Endothelial cell of hepatic sinusoid (primary cell): ENCODE data around the gene TRIM71.
"Not testable (repeated sequence)": the region's sequence is repeated elsewhere in the genome, so short reads cannot be mapped to it uniquely, and the experiment has no call there.

Experiments used
- in situ Hi-C: cut with HindIII; loops from 2 replicates; pipeline ENCODE4 v1.10.0; 2017; ENCODE audit warnings: low sequenced_read_pairs

Gene TRIM71

DNA sequence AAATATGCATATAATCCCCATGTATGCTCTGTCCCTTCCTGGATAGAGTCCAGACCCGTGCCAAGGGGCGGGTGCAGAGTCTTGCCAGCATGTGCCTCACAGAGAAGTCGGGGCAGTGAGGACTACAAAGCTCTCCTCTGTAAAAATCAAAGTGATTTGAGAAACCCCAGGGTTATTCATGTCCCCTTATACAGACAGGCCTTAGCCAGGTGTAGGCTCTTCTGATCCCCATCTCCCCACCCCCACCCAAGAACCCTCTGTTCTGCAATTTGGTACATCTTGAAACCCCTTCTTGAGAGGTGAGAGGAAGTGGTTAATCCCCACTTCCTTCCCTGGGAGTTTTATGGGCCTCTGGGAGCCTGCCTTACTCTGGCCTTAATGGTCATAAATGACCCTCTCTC is 24.7 kb downstream of the TRIM71 start:
- in situ Hi-C loops, result no loop called here

DNA sequence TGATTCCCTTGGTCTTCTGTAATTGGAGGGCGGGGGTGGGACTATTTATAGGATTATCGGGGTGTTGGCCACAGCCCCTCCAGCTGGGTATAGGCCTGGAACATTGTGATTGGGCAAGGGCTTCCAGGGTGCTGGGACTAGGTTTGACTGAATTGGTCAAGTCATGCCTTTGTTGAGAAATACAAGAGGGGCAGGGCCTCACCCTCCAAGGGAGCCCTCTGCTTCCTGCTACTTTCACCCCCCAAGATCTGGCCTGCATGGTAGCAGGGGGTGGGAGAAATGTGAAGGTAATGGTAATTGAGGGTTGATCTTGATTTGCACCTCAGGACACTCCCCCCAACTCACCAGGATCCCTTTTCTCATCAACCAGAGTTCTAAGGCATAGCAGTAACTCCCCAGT is 25.2 kb downstream of the TRIM71 start:
- in situ Hi-C loops, result no loop called here

DNA sequence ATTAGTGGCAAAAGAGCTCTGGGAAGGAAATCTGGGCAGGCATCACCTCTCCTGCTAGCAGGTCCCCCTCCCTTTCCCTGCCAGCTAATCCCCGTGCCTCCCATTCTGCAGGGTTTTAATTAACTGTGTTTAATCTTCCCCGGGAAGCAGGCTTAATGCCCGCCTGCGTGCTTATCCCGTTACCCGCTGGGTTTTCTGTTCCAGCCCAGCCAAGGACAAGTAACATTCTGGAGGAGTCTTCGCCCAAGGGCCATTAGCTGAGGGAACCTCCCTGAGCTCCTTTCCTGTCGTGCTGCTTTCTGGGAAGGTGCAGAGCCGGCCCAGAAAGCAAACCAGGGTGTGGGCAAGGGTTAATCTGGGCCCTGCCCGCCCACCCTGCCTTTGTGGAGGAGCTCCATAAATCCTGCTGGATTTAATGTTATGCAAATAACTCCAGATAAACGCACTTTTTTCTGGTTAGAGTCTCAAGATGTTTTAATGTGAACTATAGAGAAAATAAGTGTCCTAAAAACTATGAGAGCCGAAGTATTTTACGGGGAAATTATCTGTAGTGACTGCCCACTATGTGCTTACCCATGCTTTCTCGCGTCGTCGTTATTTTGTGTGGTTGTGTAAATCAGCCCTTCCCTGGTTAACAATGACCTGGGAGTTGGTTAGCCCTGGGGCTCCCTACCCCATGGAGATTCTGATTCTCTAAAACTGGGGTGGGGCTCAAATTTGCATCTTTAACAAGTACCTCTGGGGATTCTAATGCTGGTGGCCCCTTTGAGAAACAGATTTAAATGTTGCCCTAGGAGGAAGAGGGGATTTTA is 25.9 kb downstream of the TRIM71 start:
- in situ Hi-C loops, result no loop called here

DNA sequence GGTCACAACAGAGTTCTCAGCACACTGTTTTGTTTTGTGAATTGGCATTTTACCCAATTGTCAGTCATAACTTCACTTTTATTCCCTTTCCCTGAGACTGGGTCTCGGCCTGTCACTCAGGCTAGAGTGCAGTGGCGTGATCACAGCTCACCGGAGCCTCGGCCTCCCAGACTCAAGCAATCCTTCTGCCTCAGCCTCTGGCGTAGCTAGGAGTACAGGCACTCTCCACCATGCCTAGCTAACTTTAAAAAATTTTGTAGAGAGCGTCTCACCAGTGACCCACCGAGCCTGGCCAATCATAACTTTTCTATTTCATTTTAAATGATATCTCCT is 26.5 kb downstream of the TRIM71 start:
- in situ Hi-C loops, result no loop called here

- in situ Hi-C loops, result no loop called here
These were observed 27.1 kb downstream of the TRIM71 start for GRCh38 chr3:32844914-32845313.

DNA sequence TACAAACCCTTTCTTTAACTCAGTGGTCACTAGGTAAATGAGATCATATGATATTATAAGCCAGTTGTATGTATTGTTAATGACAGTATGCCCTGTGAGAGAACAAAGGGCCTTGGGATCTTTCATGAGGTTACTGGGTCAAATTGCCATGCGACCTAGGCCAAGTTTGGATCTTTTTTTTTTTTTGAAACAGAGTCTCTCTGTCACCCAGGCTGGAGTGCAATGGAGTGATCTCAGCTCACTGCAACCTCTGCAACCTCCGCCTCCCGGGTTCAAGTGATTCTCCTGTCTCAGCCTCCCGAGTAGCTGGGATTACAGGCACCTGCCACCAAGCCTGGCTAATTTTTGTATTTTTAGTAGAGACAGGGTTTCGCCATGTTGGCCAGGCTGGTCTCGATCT is 27.7 kb downstream of the TRIM71 start:
- in situ Hi-C loops, result not testable (repeated sequence)

- in situ Hi-C loops, result not testable (repeated sequence)
These were observed 29.2 kb downstream of the TRIM71 start for GRCh38 chr3:32847045-32847444.

- in situ Hi-C loops, result no loop called here
These were observed 29.7 kb downstream of the TRIM71 start for GRCh38 chr3:32847528-32847927.

DNA sequence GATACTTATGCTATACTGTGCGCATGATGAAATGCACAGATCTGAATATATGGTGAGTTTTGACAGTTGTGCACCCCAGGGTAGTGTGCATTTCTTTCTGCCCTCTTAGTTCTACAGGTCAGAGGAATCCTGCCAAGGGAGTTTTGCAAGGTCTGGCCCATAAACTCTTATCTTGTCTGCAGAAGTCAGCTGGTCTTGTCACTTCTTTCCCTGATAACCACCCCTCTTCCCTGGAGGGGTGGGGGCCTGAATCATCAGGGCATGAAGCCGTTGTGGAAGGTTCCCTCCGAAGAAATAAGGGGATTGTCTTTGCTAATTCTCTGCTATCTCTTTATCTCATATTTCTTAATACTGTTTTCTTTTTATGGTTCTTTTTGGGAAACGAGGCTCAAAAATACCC is 30.4 kb downstream of the TRIM71 start:
- in situ Hi-C loops, result no loop called here

GRCh38 chr3:32849046-32849445 is 31.2 kb downstream of the TRIM71 start:
- in situ Hi-C loops, result no loop called here

- in situ Hi-C loops, result no loop called here
These were observed 32.4 kb downstream of the TRIM71 start for GRCh38 chr3:32850226-32850625.

DNA sequence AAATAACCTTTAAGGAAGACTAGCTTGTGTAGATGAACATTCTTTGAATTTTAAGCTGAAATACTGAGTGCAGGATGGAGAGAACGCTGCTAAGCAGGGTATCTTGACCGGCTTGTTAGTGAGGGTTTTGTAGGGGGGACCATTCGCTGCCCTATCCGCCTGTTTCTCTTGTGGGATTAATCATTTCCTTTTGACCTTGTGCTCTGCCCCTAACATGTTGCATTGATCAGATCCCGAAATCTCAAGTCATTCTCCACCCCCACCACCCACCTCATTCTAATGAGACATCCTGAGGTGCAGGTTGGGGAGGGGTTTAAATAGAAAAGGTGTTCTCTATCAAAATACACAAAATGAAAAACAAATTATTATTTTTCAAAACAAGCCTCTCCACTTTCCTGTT is 32.8 kb downstream of the TRIM71 start:
- in situ Hi-C loops, result no loop called here

DNA sequence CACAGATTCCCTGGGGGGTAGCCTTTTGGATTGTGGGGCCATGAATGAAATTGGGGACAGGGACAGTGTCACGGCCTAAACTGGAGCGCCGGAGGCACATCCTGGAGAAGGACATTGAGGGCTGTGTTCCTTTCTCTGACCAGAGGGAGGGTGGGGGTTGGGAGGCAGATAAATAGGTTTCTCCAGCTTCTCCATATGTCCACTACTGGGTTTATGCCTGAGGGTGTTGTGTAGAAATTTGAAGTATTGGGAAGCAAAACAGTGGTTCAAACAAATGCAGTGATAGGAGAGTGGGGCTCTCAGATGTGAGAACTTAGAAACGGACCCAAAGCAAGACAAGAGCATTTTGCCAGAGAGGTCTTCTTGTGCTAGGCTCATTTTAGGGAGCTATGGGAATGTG is 34.3 kb downstream of the TRIM71 start:
- in situ Hi-C loops, result no loop called here

- in situ Hi-C loops, result no loop called here
These were observed 37.7 kb downstream of the TRIM71 start for GRCh38 chr3:32855350-32855953.

DNA sequence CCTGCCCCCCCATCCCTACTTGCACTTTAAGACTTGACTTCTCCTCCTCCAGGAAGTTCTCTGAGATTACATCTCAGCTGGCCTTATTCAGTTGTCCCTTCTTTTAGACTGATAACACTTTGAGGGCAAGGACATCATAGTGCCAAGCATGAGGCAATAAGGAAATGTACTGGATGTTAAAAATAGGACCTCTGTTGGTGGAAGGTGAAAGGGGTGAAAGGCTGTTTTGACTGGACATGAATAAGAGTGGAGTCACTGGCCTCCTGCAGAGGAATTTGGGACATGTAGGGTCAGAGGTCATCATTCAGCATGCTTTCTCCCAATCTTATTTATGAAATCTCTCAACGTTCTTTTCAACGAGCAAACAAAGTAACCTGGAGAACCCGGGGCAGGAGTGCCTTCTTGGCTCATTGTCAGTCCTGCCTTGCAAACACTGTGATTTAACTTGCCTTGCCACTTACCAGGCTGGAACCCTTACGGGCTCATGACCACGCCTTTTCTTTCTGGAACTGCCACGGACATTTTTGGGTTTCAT is 38.6 kb downstream of the TRIM71 start:
- in situ Hi-C loops, result no loop called here

DNA sequence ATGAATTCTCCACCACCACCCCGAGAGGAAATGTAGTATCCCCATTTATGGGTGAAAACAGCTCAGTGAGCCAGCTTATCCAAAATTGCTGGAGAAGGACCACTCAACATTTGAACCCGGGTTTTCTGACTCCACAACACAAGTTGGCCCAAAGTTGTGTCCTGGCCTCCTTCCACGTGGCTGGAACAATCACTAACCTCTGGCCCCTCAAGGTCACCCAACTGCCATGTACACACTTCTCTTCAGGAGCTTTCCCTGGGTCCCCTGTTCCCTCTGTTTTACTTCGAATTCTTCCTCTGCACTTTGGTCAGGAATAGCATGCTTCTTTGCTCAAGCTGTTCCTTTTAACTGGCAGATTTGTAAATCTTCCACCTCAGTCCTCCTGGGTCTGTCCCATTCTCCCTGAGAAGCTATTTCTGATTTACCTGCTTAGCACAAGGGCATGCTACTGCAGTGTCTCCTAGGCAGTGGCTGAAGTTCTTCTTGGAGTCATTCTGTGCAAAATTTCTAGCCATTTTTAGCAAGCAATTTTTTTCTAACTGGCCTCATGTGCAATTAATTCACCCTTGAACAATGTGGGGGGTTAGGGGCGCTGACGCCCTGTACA is 39.2 kb downstream of the TRIM71 start:
- in situ Hi-C loops, result no loop called here

DNA sequence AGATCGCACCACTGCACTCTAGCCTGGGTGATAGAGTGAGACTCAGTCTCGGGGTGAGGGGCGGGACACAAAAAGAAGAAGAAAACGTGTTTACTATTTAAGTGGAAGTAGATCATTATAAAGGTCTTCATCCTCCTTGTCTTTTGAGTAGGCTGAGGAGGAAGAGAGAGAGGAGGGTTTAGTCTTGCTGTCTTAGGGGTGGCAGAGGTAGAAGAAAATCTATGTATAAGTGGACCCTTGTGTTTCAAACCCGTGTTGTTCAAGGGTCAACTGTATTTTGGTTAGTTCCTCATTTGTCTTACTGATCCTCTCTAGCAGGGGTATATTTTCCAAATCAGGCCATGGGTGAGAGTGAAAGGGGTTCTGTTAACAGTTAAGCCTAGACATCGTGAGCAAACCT is 40.1 kb downstream of the TRIM71 start:
- in situ Hi-C loops, result no loop called here

- in situ Hi-C loops, result no loop called here
These were observed 41.9 kb downstream of the TRIM71 start for GRCh38 chr3:32859604-32860237.

- in situ Hi-C loops, result no loop called here
These were observed 42.7 kb downstream of the TRIM71 start for GRCh38 chr3:32860499-32860898.

DNA sequence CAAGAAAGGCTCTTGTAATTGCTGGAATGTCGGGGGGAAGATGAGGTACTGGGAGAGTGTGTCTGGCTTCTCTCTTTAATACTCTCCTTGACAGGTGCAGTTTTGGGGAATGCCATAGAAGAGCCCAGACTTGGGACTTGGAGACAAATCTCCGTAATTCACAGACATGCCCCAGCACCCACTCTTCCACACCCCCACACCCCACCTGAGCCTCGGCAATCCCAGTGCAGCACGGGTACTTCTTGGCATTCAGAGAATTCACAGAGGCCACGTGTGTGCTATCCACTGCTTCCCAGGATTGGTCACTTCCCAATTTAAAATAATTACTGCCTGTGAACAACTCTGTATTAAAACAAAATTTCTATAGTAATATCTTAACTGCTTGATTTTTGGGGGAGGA is 43.9 kb downstream of the TRIM71 start:
- in situ Hi-C loops, result no loop called here

DNA sequence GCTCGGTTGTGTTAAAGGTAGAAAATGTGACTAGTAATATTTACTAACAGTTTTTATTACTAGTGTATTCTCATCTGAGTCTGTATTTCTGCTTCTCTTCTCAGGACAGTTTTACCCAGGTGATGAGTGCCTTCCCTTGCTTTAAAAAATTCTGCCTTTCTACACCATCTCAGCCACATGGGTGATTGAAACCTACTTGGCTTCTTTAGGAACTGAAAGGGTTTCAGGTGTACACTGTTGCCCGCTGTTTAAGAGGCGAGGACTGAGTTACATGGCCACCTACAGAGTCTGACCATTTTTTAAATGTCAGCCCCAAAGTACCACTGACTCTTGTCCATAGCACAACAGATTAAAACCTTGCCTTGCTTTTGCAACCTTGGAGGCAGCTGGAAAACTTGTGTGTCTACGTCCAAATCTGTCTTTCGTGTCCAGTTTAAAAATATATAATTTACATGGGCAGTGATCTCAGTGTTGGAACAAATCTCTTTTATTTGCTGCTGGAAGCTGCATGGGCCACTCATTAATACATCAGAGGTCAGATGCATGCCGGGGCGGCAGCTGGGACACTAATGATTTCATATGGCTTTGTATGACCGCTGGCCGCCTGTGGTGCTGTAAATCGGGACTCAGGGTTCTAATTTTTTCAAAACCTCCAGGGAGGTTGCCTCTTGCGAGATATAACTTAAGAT is 44.6 kb downstream of the TRIM71 start:
- in situ Hi-C loops, result no loop called here
